Activated CD4-positive, alpha-beta T cell treated with anti-CD3 and anti-CD28 coated beads, Interleukin-2, amount 10 ng/mL, durations not matched to agents 24 days and 14 days (primary cell): ENCODE data around the gene FANCC. TPM values are rescaled to one million over a fixed set of nuclear protein-coding genes. Genes with fewer than 3 reads are reported as not detected.

Experiments
- DNase-seq: peaks from one replicate; pipeline ENCODE4 v3.0.0; 2022
- H3K27ac Mint-ChIP-seq: one replicate; pipeline ENCODE4 v1.8.0; 2022; ENCODE audit warnings: mild to moderate bottlenecking, mixed read lengths
- H3K27me3 Mint-ChIP-seq: one replicate; pipeline ENCODE4 v1.8.0; 2022; ENCODE audit warnings: mixed read lengths
- H3K36me3 Mint-ChIP-seq: one replicate; pipeline ENCODE4 v1.8.0; 2022; ENCODE audit warnings: low read depth, mild to moderate bottlenecking, mixed read lengths
- H3K4me1 Mint-ChIP-seq: one replicate; pipeline ENCODE4 v1.8.0; 2021; ENCODE audit warnings: mixed read lengths
- H3K4me3 Mint-ChIP-seq: one replicate; pipeline ENCODE4 v1.8.0; 2022; ENCODE audit warnings: mild to moderate bottlenecking, moderate library complexity, mixed read lengths
- H3K9me3 Mint-ChIP-seq: one replicate; pipeline ENCODE4 v1.8.0; 2021; ENCODE audit warnings: mixed read lengths
- intact Hi-C: fragments of 100-400 bp; cut with micrococcal nuclease; formaldehyde crosslinking; loops from one replicate; pipeline ENCODE4 v1.15.1; 2023
- total RNA-seq: library from RNA; stranded (reverse); gene quantifications from 2 replicates; pipeline ENCODE4 v1.2.3, GENCODE V29; 2022

FANCC gene
- total RNA-seq, 1 donor from 2014 or later: 18.0 TPM

GRCh38 chr9:95143591-95144561 lies 173.6 kb downstream of the FANCC start:
- H3K27ac Mint-ChIP-seq: no peak overlapping the region
- intact Hi-C loops: no loop called here
- no peak for DNase-seq
- H3K36me3 Mint-ChIP-seq: no peaks in the 10 kb centered on the region
- H3K27me3 Mint-ChIP-seq: no peaks in the 10 kb centered on the region
- no peaks in the 10 kb centered on the region for H3K9me3 Mint-ChIP-seq
- H3K4me3 Mint-ChIP-seq: no peak overlapping the region
- peaks cover 2% of the 10 kb centered on the region for H3K4me1 Mint-ChIP-seq

GRCh38 chr9:95142728-95143127 lies 174.8 kb downstream of the FANCC start:
- DNase-seq: no peak
- Mint-ChIP-seq H3K36me3 (no peaks in the 10 kb centered on the region), H3K4me3 (no peak overlapping the region), H3K27me3 (no peaks in the 10 kb centered on the region), H3K4me1 (peaks cover 2% of the 10 kb centered on the region), H3K9me3 (no peaks in the 10 kb centered on the region), H3K27ac (no peak overlapping the region)
- intact Hi-C loops: no loop called here

DNA sequence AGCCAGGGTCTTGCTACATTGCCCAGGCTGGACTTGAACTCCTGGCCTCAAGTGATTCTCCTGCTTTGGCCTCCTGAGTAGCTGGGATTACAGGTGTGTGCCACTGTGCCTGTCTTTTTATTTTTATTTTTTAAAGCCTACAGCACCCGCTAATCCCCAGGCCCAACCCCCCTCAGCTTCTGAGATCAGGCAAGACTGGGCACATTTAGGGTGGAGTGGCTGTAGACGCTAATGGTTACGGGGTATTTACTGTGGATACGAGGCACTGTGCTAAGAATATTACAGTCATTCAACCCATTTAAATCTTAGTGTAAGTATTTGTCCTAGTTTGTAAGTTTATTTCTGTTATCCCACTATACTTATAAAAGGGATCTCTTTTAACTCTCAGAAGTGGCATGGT lies 175.2 kb downstream of the FANCC start:
- DNase-seq: no peak
- H3K4me1 Mint-ChIP-seq: peaks cover 1% of the 10 kb centered on the region
- H3K27me3 Mint-ChIP-seq: no peaks in the 10 kb centered on the region
- no peak overlapping the region for H3K4me3 Mint-ChIP-seq
- H3K36me3 Mint-ChIP-seq: no peaks in the 10 kb centered on the region
- H3K27ac Mint-ChIP-seq: no peak overlapping the region
- intact Hi-C loops: no loop called here
- H3K9me3 Mint-ChIP-seq: no peaks in the 10 kb centered on the region

GRCh38 chr9:95140821-95141220 lies 176.7 kb downstream of the FANCC start:
- no peaks in the 10 kb centered on the region for H3K9me3 Mint-ChIP-seq
- intact Hi-C loops: no loop called here
- H3K4me1 Mint-ChIP-seq: no peaks in the 10 kb centered on the region
- H3K27ac Mint-ChIP-seq: no peak overlapping the region
- DNase-seq: no peak
- no peaks in the 10 kb centered on the region for H3K36me3 Mint-ChIP-seq
- H3K4me3 Mint-ChIP-seq: no peak overlapping the region
- H3K27me3 Mint-ChIP-seq: no peaks in the 10 kb centered on the region

- H3K36me3 Mint-ChIP-seq: no peaks in the 10 kb centered on the region
- H3K27me3 Mint-ChIP-seq: no peaks in the 10 kb centered on the region
- no peak for DNase-seq
- no peaks in the 10 kb centered on the region for H3K4me1 Mint-ChIP-seq
- H3K27ac Mint-ChIP-seq: no peak overlapping the region
- intact Hi-C loops: loop anchor here (10.0 kb wide), 1 partner anchor 126 kb away; no protein-coding TSS in a partner anchor
- no peak overlapping the region for H3K4me3 Mint-ChIP-seq
- H3K9me3 Mint-ChIP-seq: no peaks in the 10 kb centered on the region
These were observed 178.4 kb downstream of the FANCC start for GRCh38 chr9:95139126-95139525.

DNA sequence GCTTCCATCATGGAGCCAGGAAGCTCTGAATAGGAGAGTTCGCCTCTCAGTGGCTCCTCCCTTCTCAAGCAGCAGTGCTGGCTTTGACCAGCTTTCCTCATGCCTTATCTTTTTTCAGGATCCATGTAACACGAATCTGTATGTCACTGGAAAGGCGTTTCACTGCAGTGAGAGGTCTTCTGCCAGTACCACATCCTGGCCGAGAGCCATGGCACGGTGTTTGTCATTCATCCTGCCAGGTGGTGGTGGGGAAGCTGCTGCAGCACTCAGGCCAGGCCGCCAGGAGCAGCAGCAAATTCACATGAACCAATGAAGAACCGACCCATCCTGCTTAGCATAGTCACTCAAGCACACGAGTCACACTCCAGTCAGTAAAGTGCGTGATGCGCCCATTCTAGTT lies 179.0 kb downstream of the FANCC start:
- Mint-ChIP-seq H3K27ac (no peak overlapping the region), H3K9me3 (no peaks in the 10 kb centered on the region), H3K4me3 (no peak overlapping the region), H3K27me3 (no peaks in the 10 kb centered on the region), H3K36me3 (no peaks in the 10 kb centered on the region), H3K4me1 (no peaks in the 10 kb centered on the region)
- intact Hi-C loops: loop anchor here (10.0 kb wide), 1 partner anchor 126 kb away; no protein-coding TSS in a partner anchor
- DNase-seq: no peak

DNA sequence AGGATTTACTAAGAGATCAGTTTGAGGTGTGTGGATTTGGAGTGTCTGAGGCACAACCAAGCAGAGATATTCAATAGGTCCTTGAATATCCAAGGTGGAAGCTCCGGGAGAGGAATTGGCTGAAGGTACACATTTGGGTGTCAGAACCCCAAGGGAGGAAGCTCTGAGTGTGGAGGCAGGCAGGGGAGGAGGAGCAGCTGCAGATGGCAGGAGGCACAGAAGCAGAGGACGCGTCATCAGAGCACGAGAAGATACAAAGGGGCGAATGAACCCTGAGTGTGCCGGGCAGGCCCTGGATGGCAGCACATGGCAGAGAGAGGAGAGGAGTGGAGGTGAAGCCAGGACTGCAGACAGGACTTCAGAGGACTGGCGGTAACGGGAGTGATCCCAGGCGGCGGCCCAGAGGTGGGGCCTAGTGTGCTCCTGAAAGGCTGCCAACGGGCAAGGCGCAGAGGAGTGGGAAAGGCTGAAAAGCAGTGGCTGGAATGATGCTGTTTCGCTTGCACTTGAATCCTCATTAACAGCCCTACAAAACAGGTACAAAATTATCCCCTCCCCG lies 179.8 kb downstream of the FANCC start:
- no peaks in the 10 kb centered on the region for H3K27me3 Mint-ChIP-seq
- no peaks in the 10 kb centered on the region for H3K9me3 Mint-ChIP-seq
- no peak for DNase-seq
- intact Hi-C loops: loop anchor here (10.0 kb wide), 1 partner anchor 127 kb away; no protein-coding TSS in a partner anchor
- no peak overlapping the region for H3K27ac Mint-ChIP-seq
- H3K36me3 Mint-ChIP-seq: no peaks in the 10 kb centered on the region
- no peak overlapping the region for H3K4me3 Mint-ChIP-seq
- H3K4me1 Mint-ChIP-seq: no peaks in the 10 kb centered on the region

GRCh38 chr9:95135756-95136155 lies 181.8 kb downstream of the FANCC start:
- H3K4me3 Mint-ChIP-seq: no peak overlapping the region
- intact Hi-C loops: loop anchor here (10.0 kb wide), 1 partner anchor 129 kb away; no protein-coding TSS in a partner anchor
- no peak overlapping the region for H3K27ac Mint-ChIP-seq
- peaks cover 4% of the 10 kb centered on the region for H3K4me1 Mint-ChIP-seq
- no peaks in the 10 kb centered on the region for H3K9me3 Mint-ChIP-seq
- H3K36me3 Mint-ChIP-seq: peaks cover 2% of the 10 kb centered on the region
- no peak for DNase-seq
- no peaks in the 10 kb centered on the region for H3K27me3 Mint-ChIP-seq

DNA sequence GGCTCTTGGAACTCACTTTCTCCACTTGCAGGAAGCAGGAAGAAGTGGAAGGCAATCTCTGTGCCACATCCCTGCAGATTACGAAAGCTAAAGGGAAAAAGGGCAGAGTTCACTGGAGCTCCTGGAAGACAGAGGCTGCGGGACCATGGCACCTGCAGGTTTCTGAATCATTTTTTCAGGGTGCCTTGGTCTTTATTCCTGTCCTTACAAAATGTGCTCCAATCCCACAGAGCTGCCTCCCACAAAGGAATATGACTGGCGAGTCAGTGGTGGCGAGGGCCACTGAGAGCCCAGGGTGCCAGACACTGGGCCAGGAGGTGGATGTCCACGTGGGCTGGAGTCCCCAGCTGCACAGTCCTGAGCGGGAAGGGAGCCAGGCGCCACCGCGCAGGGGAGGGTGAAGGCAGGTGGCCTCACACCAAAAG lies 183.0 kb downstream of the FANCC start:
- intact Hi-C loops: loop anchor here (5.0 to 10.0 kb wide), 2 partner anchors 130 to 1083 kb away; no protein-coding TSS in a partner anchor
- Mint-ChIP-seq H3K4me1 (peaks cover 4% of the 10 kb centered on the region), H3K27ac (no peak overlapping the region), H3K36me3 (peaks cover 2% of the 10 kb centered on the region), H3K9me3 (no peaks in the 10 kb centered on the region), H3K27me3 (no peaks in the 10 kb centered on the region), H3K4me3 (no peak overlapping the region)
- DNase-seq: no peak

GRCh38 chr9:95133325-95133705 lies 184.2 kb downstream of the FANCC start:
- Mint-ChIP-seq H3K4me3 (no peak overlapping the region), H3K9me3 (no peaks in the 10 kb centered on the region), H3K27me3 (no peaks in the 10 kb centered on the region), H3K27ac (no peak overlapping the region), H3K36me3 (peaks cover 2% of the 10 kb centered on the region), H3K4me1 (peaks cover 4% of the 10 kb centered on the region)
- intact Hi-C loops: loop anchor here (5.0 to 10.0 kb wide), 2 partner anchors 131 to 1084 kb away; no protein-coding TSS in a partner anchor
- no peak for DNase-seq

DNA sequence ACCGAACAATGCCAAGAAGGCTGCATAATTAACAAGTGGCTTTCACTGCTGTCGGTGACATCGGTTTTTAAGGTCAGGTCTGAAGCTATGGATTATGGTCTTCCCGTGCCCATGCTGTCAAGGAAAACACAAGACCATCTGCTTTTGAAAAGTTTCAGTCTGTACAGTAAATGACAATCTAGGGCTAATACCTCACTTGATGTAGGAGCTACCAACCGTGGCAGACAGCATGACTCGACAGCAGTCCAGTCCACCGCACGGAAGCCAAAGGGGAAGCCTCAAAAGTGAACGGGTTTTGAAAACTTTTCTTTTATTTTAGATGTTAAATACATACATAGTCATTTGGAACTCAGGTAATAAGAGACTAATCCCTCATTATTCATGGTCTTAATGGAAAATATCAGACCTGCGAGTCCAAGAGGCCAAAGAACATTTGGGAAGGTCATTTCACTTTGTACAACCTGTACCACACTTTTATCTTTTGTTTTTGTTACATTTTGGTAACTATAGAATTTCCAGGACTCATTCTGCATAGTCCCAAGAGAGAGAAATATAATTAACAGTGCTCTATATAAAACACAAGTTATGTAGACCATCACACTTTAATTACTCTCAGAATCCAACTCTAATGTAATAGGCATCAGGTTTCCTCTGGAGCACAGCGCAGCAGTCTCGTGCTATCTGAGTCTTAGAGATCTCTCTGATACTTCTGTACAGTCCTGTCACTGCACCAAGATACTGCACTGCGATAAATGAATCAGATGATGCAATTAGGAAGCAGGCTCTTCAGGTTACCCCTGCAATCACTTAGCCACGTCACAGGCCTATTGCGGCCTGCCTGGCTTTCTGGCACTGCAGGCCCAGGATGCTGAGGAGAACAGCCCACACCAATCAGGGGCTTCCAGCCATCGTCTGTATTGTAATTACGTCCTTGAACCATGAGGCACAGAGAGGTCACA lies 184.9 kb downstream of the FANCC start:
- H3K4me3 Mint-ChIP-seq: no peak overlapping the region

DNA sequence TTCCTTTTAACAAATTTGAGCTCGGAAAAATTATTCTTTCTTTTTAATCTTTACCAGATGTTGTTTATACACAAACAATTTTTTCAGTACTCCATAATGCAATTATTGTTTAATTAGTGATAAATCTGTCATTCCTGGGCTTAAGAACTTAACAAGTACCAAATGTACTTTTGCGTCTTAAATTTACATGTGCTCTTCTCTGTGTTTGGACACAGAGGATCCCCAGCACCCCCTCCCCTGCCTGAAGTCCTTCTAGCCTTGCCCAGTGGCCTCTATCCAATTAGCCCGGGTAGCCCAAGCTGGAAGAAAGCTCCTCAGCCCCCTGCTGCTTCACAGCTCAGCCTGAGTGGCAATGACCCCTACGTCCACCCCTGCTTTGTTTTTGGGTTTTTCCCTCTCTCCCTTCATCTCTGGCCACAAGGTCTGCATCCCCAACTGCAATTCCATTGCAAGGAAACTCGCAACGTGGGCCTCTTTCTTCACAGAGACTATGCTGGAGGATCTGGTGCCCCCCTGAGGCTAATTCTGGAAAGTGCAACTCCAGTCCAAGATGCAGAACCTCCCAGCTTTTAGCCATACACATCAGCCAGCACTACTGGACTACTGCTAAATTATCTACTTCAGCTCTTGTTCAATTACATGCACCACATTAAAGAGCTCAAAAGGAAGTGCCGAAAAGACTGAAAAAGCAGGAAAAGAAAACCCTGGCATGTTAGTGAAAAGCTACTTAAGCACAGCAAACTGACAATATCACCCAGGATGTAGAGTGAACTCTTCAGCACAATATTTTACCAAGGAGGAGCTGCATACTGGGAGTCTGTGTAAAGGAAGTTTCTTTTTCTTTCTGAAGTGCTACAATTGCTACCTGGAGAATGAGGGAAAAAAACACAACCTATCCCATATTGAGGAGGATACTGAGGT lies 186.2 kb downstream of the FANCC start:
- H3K4me3 Mint-ChIP-seq: no peak overlapping the region
- H3K4me1 Mint-ChIP-seq: peaks cover 4% of the 10 kb centered on the region
- DNase-seq: peak; percentile 86
- peaks cover 2% of the 10 kb centered on the region for H3K36me3 Mint-ChIP-seq
- H3K27me3 Mint-ChIP-seq: no peaks in the 10 kb centered on the region
- H3K27ac Mint-ChIP-seq: no peak overlapping the region
- no peaks in the 10 kb centered on the region for H3K9me3 Mint-ChIP-seq
- intact Hi-C loops: loop anchor here (1.0 to 10.0 kb wide), 3 partner anchors 134 to 1086 kb away; no protein-coding TSS in a partner anchor

More for the DNA sequence above, 184.9 kb downstream of the FANCC start:
- Mint-ChIP-seq H3K9me3 (no peaks in the 10 kb centered on the region), H3K27ac (no peak overlapping the region), H3K36me3 (peaks cover 2% of the 10 kb centered on the region), H3K27me3 (no peaks in the 10 kb centered on the region), H3K4me1 (peaks cover 4% of the 10 kb centered on the region)
- no peak for DNase-seq
- intact Hi-C loops: loop anchor here (5.0 to 10.0 kb wide), 2 partner anchors 132 to 1085 kb away; no protein-coding TSS in a partner anchor
